Fibroblast of the aortic adventitia (primary cell): ENCODE results near the gene COL16A1. TPM values are rescaled to one million over a fixed set of nuclear protein-coding genes. Genes with fewer than 3 reads are reported as not detected.

Experiments used
- DNase-seq: peaks from one replicate; pipeline ENCODE4 v3.0.0-alpha.2; 2010; ENCODE audit warnings: low read depth
- H3K4me3 ChIP-seq: 2 replicates; pipeline ENCODE4 v1.5.1; 2011; ENCODE audit warnings: low read depth, mild to moderate bottlenecking, control low read depth, low read length, moderate library complexity
- CTCF ChIP-seq: IDR thresholded peaks from 2 replicates; pipeline ENCODE4 v1.5.1; 2011; ENCODE audit warnings: mild to moderate bottlenecking, low read length, control low read depth, inconsistent platforms; ENCODE audit not compliant: insufficient read depth
- total RNA-seq: library from RNA; depleted of rRNA; stranded (reverse); fragments of >200 nt; gene quantifications from 2 replicates; pipeline ENCODE4 v1.2.3, GENCODE V29; 2012; ENCODE audit warnings: low replicate concordance

COL16A1 gene
- total RNA-seq, 1 donor: 133 TPM

GRCh38 chr1:31647106-31647505, 56.7 kb downstream of the COL16A1 start:
- peak; percentile 57 for TF ChIP-seq CTCF
- H3K4me3 ChIP-seq: no peak overlapping the region
- DNase-seq: peak; percentile 81

DNA sequence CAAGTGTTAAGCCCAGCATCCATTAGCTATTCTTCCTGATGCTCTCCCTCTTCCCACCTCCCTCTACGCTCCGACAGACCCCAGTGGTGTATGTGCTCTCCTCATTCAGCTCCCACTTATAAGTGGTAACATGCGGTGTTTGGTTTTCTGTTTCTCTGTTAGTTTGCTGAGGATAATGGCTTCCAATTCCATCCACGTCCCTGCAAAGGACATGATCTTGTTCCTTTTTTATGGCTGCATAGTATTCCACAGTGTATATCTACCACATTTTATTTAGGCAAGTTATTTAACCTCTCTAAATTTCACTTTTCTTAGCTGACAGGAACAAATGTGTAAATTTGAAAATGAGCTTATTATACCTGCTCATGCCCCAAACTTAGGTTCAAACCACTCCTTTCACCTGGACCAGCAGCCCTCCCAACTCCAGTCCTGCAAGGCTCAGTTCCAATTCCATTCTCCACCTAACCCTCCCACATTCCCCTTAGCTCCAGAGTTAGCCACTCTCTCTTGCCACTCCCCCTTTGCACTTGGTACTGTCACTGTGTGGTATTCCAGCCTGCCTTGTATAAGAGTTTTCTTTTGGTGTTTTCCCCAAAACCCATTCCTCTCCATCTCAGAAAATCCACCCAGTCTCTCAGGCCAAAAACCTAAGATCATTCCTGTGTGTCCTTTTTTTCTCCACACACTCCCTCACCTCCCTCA, 57.4 kb downstream of the COL16A1 start:
- TF ChIP-seq CTCF: no peak
- no peak overlapping the region for H3K4me3 ChIP-seq
- DNase-seq: no peak

GRCh38 chr1:31645274-31645568, 58.6 kb downstream of the COL16A1 start:
- DNase-seq: no peak
- no peak for TF ChIP-seq CTCF

DNA sequence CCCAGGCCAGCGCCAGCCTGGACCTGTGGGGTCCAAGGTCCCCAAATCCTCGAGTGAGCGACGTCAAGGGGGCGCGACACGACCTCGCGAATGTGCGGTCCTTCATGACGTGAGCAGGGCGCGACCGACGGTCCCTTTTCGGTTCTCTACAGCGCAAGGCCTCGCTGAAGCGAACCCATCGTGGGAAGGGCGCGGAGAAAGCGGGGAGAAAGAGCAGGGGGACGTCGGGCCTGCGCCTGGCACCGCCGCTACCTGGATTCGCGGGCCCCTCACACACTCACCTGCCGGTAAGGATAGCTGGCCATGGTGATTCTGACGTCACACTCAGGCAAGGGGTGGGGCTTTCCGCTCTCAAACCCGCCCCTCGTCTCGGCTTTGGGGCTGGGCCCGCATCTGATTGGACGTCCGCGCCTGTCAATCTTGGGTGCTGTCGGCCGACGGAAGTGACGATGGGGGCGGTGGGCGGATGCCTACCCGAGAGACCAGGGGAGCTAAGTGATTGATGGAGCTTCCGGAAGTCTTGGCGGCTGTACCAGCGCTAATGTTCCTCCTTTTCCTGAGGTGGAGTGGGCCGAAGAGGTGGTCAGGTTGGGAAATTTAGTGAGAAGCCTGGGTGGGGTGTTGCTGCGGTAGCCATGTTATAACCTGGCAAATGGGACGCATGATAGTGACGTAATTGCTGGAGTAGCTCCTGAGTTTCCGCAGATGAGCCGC, 59.1 kb downstream of the COL16A1 start, which contains the start of gene PEF1:
Gene PEF1 (minus strand): TSS at position 317 of the 714 bp plus-strand sequence. CDS start 12 bp downstream, at position 305.
- TF ChIP-seq CTCF: no peak
- DNase-seq: peak; percentile 98

More at GRCh38 chr1:31645274-31645568, 58.6 kb downstream of the COL16A1 start:
- peak overlapping the region; percentile 95 for H3K4me3 ChIP-seq

GRCh38 chr1:31643976-31644559, 59.7 kb downstream of the COL16A1 start:
- no peak for TF ChIP-seq CTCF
- DNase-seq: no peak
- H3K4me3 ChIP-seq: peak overlapping the region; percentile 95

More for the DNA sequence above, 59.1 kb downstream of the COL16A1 start, which contains the start of gene PEF1:
- peak within 1 kb of the TSS; percentile 95 for H3K4me3 ChIP-seq

GRCh38 chr1:31642897-31643296, 60.9 kb downstream of the COL16A1 start:
- no peak for TF ChIP-seq CTCF
- no peak overlapping the region for H3K4me3 ChIP-seq
- no peak for DNase-seq
